K562 (cell line): Measurements from ENCODE around the gene ENO2. TPM values are rescaled to one million over a fixed set of nuclear protein-coding genes. Genes with fewer than 3 reads are reported as not detected.

ENCODE experiments used
- NELFE ChIP-seq: IDR thresholded peaks from 2 replicates; pipeline ENCODE4 v1.6.1; 2011; ENCODE audit warnings: mild to moderate bottlenecking; ENCODE audit not compliant: insufficient read depth, insufficient read length
- RAD21 ChIP-seq, 2 experiments: fragments of 250-450 bp in 1 of 2; fragments of 450-650 bp in 1 of 2; sonication (Bioruptor Pico) in 1 of 2; formaldehyde crosslinking in 1 of 2; IDR thresholded peaks in 1 of 2; conservative IDR thresholded peaks in 1 of 2; 2 replicates each; pipeline versions ENCODE4 v1.4.0 to v1.8.0; 2020 to 2022; ENCODE audit warnings: mild to moderate bottlenecking in 2 of 2, moderate library complexity in 1 of 2
- SPI1 ChIP-seq: IDR thresholded peaks from 2 replicates; pipeline ENCODE4 v1.6.1; 2011; ENCODE audit warnings: low read depth, low read length, control low read depth, borderline replicate concordance
- ZNF592 ChIP-seq: fragments of 450-650 bp; IDR thresholded peaks from 2 replicates; pipeline ENCODE4 v1.6.1; 2017; ENCODE audit warnings: antibody characterized with exemption, mild to moderate bottlenecking
- polyA plus RNA-seq, 8 experiments: library from polyadenylated mRNA; depleted of rRNA in 4 of 8; stranded (reverse) in 5 of 8; unstranded in 3 of 8; fragments of >200 nt; fragmentation: Nextera tagmentation in 2 of 8; fragmentation: Illumina TruSeq in 1 of 8; extraction: Ambion mirVana in 2 of 8; extraction: Trizol in 1 of 8; gene quantifications; 2 replicates each; pipeline versions ENCODE4 v1.2.1 to v1.2.3, GENCODE V29; 2011 to 2014; ENCODE audit warnings: inconsistent platforms in 1 of 8, missing spikeins in 1 of 8
- total RNA-seq, 7 experiments: library from RNA; depleted of rRNA in 6 of 7; stranded (reverse); fragments of >200 nt in 6 of 7; fragmentation: Illumina TruSeq in 2 of 7; extraction: Trizol in 2 of 7; gene quantifications; 2 replicates each; pipeline versions ENCODE4 v1.2.1 to v1.2.3, GENCODE V29; 2011 to 2021; ENCODE audit warnings: low replicate concordance in 1 of 7
- TF ChIP-seq, protein P1 (sequence below): sonication (generic); formaldehyde crosslinking; IDR thresholded peaks from 2 replicates; pipeline ENCODE4 v1.8.1; 2023; ENCODE audit warnings: mild to moderate bottlenecking, missing genetic modification reagents

The ENO2 gene
- total and polyA plus RNA-seq, 9 of the 15 experiments (the other 6 are each of a cell fraction or from before 2014, with no cell fraction given), result 10.9 to 43.3 (median 21.0) TPM

GRCh38 chr12:6960593-6961277 lies 46.4 kb downstream of the ENO2 start (continued):
- TF ChIP-seq ZNF592 (no peak), SPI1 (peak; percentile 65; the same call in 1 of the 2 replicates), RAD21 (CRISPR knock-in tag; conservative IDR thresholded peaks at IDR 0.05 in 1 of 2, IDR thresholded peaks at IDR 0.05 in 1 of 2) (peak; percentile 58 to 67), NELFE (no peak)
- TF ChIP-seq, protein P1, sequence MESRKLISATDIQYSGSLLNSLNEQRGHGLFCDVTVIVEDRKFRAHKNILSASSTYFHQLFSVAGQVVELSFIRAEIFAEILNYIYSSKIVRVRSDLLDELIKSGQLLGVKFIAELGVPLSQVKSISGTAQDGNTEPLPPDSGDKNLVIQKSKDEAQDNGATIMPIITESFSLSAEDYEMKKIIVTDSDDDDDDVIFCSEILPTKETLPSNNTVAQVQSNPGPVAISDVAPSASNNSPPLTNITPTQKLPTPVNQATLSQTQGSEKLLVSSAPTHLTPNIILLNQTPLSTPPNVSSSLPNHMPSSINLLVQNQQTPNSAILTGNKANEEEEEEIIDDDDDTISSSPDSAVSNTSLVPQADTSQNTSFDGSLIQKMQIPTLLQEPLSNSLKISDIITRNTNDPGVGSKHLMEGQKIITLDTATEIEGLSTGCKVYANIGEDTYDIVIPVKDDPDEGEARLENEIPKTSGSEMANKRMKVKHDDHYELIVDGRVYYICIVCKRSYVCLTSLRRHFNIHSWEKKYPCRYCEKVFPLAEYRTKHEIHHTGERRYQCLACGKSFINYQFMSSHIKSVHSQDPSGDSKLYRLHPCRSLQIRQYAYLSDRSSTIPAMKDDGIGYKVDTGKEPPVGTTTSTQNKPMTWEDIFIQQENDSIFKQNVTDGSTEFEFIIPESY (CRISPR knock-in tag), result 0 out of 2 replicates have a peak, but pooled peaks have one; percentile 51
